CD4-positive, alpha-beta memory T cell (primary cell): ENCODE measurements around the gene DLGAP4. TPM values are rescaled to one million over a fixed set of nuclear protein-coding genes. Genes with fewer than 3 reads are reported as not detected.
A peak's percentile ranks its signal among the peaks of the same experiment; 100 is the strongest.

Experiments used
- CTCF ChIA-PET: fragments of 350-600 bp; sonication (Branson Sonifier 250); formaldehyde crosslinking; loops from one replicate; lab custom pipeline; 2021; ENCODE audit warnings: inconsistent platforms; ENCODE audit not compliant: partially characterized antibody; lab: Charles Lee
- POLR2A ChIA-PET: fragments of 350-600 bp; sonication (Branson Sonifier 250); formaldehyde crosslinking; loops from one replicate; lab custom pipeline; 2021; ENCODE audit not compliant: partially characterized antibody; lab: Charles Lee
- DNase-seq, 5 donors: peaks; one replicate each; pipeline versions ENCODE4 v3.0.0 to v3.0.0-alpha.2; 2020 to 2022; ENCODE audit warnings: mixed read lengths in 1 of 5
- H3K27ac ChIP-seq: one replicate; pipeline ENCODE4 v1.7.0; 2013; ENCODE audit warnings: low read depth, low read length
- H3K27me3 ChIP-seq: 2 replicates; pipeline ENCODE4 v1.7.0; 2013; ENCODE audit warnings: mild to moderate bottlenecking, low read length, moderate library complexity; ENCODE audit not compliant: insufficient read depth
- H3K36me3 ChIP-seq: 2 replicates; pipeline ENCODE4 v1.7.0; 2013; ENCODE audit warnings: mild to moderate bottlenecking, low read length, moderate library complexity; ENCODE audit not compliant: insufficient read depth
- H3K4me1 ChIP-seq: 2 replicates; pipeline ENCODE4 v1.7.0; 2013; ENCODE audit warnings: mild to moderate bottlenecking, low read length, moderate library complexity; ENCODE audit not compliant: insufficient read depth
- H3K4me3 ChIP-seq, 2 donors: one replicate each; pipeline ENCODE4 v1.7.0; 2013; ENCODE audit warnings: low read length in 2 of 2, mild to moderate bottlenecking in 1 of 2
- H3K9me3 ChIP-seq, 2 donors: one replicate each; pipeline ENCODE4 v1.7.0; 2013; ENCODE audit warnings: low read length in 2 of 2, control low read depth in 1 of 2; ENCODE audit not compliant: control insufficient read depth in 1 of 2
- H3K27ac Mint-ChIP-seq, 7 donors: one replicate each; pipeline ENCODE4 v1.8.0; 2020 to 2021; ENCODE audit warnings: mixed read lengths in 7 of 7, mild to moderate bottlenecking in 6 of 7, inconsistent platforms in 3 of 7, moderate library complexity in 3 of 7
- H3K27me3 Mint-ChIP-seq, 2 donors: one replicate each; pipeline ENCODE4 v1.8.0; 2020 to 2021; ENCODE audit warnings: mixed read lengths in 2 of 2
- H3K36me3 Mint-ChIP-seq, 2 donors: one replicate each; pipeline ENCODE4 v1.8.0; 2020 to 2021; ENCODE audit warnings: mixed read lengths in 2 of 2, inconsistent platforms in 1 of 2, mild to moderate bottlenecking in 1 of 2
- H3K4me1 Mint-ChIP-seq, 4 donors: one replicate each; pipeline ENCODE4 v1.8.0; 2020 to 2021; ENCODE audit warnings: mixed read lengths in 4 of 4, mild to moderate bottlenecking in 1 of 4
- H3K4me3 Mint-ChIP-seq, 8 donors: one replicate each; pipeline ENCODE4 v1.8.0; 2020 to 2021; ENCODE audit warnings: mixed read lengths in 8 of 8, mild to moderate bottlenecking in 7 of 8, moderate library complexity in 6 of 8, inconsistent platforms in 3 of 8
- H3K9me3 Mint-ChIP-seq, 8 donors: one replicate each; pipeline ENCODE4 v1.8.0; 2020 to 2021; ENCODE audit warnings: mixed read lengths in 8 of 8, mild to moderate bottlenecking in 5 of 8, inconsistent platforms in 3 of 8, moderate library complexity in 1 of 8
- intact Hi-C: fragments of 100-400 bp; cut with micrococcal nuclease; formaldehyde crosslinking; loops from one replicate; pipeline ENCODE4 v1.15.1; 2023
- polyA plus RNA-seq, 2 donors: library from polyadenylated mRNA; unstranded; fragments of 300-500 nt; fragmentation: Illumina TruSeq; gene quantifications; one replicate each; pipeline ENCODE4 v1.2.3, GENCODE V29; 2021
- total RNA-seq, 2 experiments: library from RNA; stranded (reverse); gene quantifications; one replicate each; pipeline ENCODE4 v1.2.3, GENCODE V29; 2021

DLGAP4 gene
- total and polyA plus RNA-seq, 4 experiments from 2014 or later: 13.3 to 50.2 (median 31.0) TPM

DNA sequence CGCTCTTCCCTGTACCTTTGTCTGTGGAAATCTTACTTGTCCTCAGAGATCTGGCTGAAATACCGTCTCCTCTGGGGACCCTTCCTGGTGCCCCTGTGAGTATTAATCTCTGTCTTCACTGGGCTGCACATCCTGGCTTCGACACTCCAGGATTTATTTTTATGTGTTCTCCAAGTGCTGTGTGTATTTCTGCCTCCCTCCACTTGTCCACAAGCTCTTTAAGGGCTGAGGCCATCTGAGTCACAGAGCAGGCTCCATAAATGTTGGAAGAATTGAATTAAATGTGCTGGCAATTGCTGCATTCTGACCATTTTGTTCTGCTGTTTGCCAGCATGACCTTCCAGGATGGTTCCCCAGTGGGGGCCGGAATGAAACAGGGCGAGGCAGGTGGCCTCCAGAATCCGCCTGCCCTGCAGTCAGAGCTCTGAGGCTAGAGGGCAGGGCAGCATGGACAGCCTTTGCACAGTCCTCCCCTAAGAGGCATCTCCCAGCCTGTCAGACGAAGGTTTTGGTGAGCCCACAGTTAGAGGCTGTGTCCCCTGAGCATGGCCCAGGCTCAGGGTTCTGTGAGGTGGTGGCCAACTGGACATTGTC is 105.8 kb downstream of the DLGAP4 start:
- ChIA-PET CTCF (no interaction called here), POLR2A (no interaction called here)
- no peaks in the 10 kb centered on the region for H3K4me1 ChIP-seq
- no peaks in the 10 kb centered on the region for H3K36me3 ChIP-seq
- H3K27ac Mint-ChIP-seq: no peak overlapping the region
- H3K27me3 Mint-ChIP-seq: peaks cover 5 to 7% of the 10 kb centered on the region in 2 donors
- no peaks in the 10 kb centered on the region for H3K9me3 ChIP-seq
- intact Hi-C loops: no loop called here
- no peaks in the 10 kb centered on the region for H3K36me3 Mint-ChIP-seq
- H3K27ac ChIP-seq: no peak overlapping the region
- DNase-seq: no peak
- no peak overlapping the region for H3K4me3 Mint-ChIP-seq
- no peaks in the 10 kb centered on the region for H3K4me1 Mint-ChIP-seq
- H3K27me3 ChIP-seq: no peaks in the 10 kb centered on the region
- H3K4me3 ChIP-seq: no peak overlapping the region
- no peaks in the 10 kb centered on the region for H3K9me3 Mint-ChIP-seq

DNA sequence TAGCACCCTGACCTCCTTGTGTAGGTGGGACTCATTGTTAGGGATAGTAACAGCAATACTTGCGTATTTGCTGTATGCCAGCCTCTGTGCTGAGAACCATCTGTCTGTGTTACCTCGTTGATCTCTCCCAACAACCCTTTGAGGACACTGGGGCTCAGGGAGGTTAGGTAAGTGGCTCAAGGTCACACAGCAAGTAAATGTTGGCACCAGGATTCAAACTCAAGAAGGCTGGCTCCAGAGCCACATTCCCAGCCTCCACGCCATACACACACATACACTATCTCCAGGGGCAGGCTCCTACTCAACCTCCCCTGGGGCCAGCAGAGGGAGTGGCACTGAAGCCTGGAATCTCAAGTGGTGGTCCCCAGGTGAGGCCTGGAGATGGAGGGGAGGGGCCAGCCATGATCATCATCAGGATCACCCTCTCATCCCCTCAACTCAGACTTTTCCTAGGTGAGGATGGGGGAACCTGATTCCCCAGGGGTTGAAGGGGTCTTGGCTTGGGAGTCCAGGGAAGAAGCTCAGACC is 109.4 kb downstream of the DLGAP4 start:
- no peaks in the 10 kb centered on the region for H3K36me3 ChIP-seq
- H3K27ac ChIP-seq: no peak overlapping the region
- H3K9me3 ChIP-seq: no peaks in the 10 kb centered on the region
- ChIA-PET CTCF (no interaction called here), POLR2A (no interaction called here)
- Mint-ChIP-seq H3K4me1 (peaks cover 0 to 3% (median 0%) of the 10 kb centered on the region in 4 donors), H3K27me3 (peaks cover 9 to 10% of the 10 kb centered on the region in 2 donors), H3K9me3 (no peaks in the 10 kb centered on the region), H3K27ac (no peak overlapping the region), H3K36me3 (no peaks in the 10 kb centered on the region), H3K4me3 (no peak overlapping the region)
- no peaks in the 10 kb centered on the region for H3K27me3 ChIP-seq
- no peak for DNase-seq
- intact Hi-C loops: no loop called here
- H3K4me3 ChIP-seq: no peak overlapping the region
- no peaks in the 10 kb centered on the region for H3K4me1 ChIP-seq

DNA sequence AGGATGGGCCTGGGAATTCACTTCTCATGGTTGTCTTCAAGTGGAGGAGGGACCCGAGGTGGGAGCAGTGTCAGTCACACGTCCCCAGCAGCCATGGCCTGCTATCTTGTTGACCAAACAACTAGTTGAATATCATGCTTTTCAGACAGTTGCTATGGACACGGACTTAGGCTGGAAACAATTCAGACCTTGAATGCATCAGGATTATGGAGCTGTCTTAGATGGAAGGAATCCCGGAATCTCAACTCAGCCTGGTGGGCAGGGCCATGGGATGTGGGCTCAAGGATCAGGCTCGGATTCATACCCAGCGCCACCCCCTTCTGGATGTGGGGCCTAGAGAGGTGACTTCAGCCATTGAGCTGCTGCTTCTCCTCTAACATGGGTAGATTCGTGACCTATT is 112.6 kb downstream of the DLGAP4 start:
- CTCF ChIA-PET: no interaction called here

DNA sequence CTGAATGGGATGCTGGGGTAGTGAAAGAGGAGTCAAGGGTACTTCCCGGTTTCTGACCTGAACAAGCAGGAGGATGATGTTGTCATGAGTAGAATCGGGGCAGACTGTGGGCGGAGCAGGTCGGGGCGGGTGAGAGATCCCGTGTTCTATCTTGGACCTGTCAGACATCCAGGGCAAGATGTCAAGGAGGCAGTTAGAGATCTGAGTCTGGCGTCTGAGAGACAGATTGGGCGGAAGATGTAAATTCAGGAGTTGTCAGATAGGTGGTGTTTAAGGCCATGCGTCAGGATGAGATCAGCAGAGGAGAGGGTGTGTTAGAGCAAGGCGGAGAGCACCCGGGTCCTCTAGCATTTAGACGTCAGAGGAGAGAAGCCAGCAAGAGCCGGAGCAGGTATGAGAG is 115.5 kb downstream of the DLGAP4 start:
- Mint-ChIP-seq H3K4me1 (peaks cover 0 to 3% (median 0%) of the 10 kb centered on the region in 4 donors), H3K9me3 (no peaks in the 10 kb centered on the region), H3K27ac (no peak overlapping the region), H3K36me3 (no peaks in the 10 kb centered on the region), H3K4me3 (peak overlapping the region in 1 of 8 donors; percentile 4), H3K27me3 (peaks cover 16% of the 10 kb centered on the region in 2 donors)
- intact Hi-C loops: no loop called here
- Histone ChIP-seq H3K4me3 (no peak overlapping the region), H3K9me3 (no peaks in the 10 kb centered on the region), H3K27ac (no peak overlapping the region), H3K27me3 (no peaks in the 10 kb centered on the region), H3K4me1 (no peaks in the 10 kb centered on the region), H3K36me3 (no peaks in the 10 kb centered on the region)
- ChIA-PET POLR2A (no interaction called here), CTCF (no interaction called here)
- no peak for DNase-seq

More for the DNA sequence above, 112.6 kb downstream of the DLGAP4 start:
- no peaks in the 10 kb centered on the region for H3K36me3 Mint-ChIP-seq
- Histone ChIP-seq H3K4me1 (no peaks in the 10 kb centered on the region), H3K27ac (no peak overlapping the region), H3K36me3 (no peaks in the 10 kb centered on the region), H3K4me3 (no peak overlapping the region), H3K27me3 (no peaks in the 10 kb centered on the region), H3K9me3 (no peaks in the 10 kb centered on the region)
- H3K9me3 Mint-ChIP-seq: no peaks in the 10 kb centered on the region
- no peak overlapping the region for H3K4me3 Mint-ChIP-seq
- POLR2A ChIA-PET: no interaction called here
- peaks cover 9 to 13% of the 10 kb centered on the region in 2 donors for H3K27me3 Mint-ChIP-seq
- no peak overlapping the region for H3K27ac Mint-ChIP-seq
- intact Hi-C loops: no loop called here
- no peak for DNase-seq
- H3K4me1 Mint-ChIP-seq: peaks cover 0 to 3% (median 0%) of the 10 kb centered on the region in 4 donors

DNA sequence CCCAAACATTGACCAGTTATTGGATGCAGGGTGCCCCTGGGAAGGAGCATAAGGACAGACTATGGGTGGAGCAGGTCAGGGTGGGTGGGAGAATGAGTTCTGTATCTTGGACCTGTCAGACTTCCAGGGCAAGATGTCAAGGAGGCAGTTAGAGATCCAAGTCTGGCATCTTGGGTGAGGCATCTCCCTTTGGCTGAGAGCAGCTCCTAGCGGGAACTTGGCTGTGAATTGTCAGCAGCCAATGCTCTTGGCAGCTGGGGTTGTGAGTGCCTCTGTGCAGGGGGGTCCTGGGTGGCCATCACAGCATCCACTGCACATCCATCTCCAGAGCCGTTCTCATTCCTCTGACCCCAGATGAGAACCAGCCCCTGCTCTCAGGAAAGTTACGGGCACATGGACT is 118.2 kb downstream of the DLGAP4 start:
- DNase-seq: no peak
- no peak overlapping the region for H3K4me3 ChIP-seq
- H3K9me3 ChIP-seq: no peaks in the 10 kb centered on the region
- H3K4me1 ChIP-seq: no peaks in the 10 kb centered on the region
- Mint-ChIP-seq H3K27me3 (peaks cover 14 to 15% of the 10 kb centered on the region in 2 donors), H3K4me3 (no peak overlapping the region), H3K27ac (no peak overlapping the region), H3K36me3 (no peaks in the 10 kb centered on the region), H3K9me3 (no peaks in the 10 kb centered on the region), H3K4me1 (peaks cover 0 to 3% (median 0%) of the 10 kb centered on the region in 4 donors)
- intact Hi-C loops: no loop called here
- POLR2A ChIA-PET: no interaction called here
- H3K36me3 ChIP-seq: no peaks in the 10 kb centered on the region
- no peak overlapping the region for H3K27ac ChIP-seq
- H3K27me3 ChIP-seq: no peaks in the 10 kb centered on the region
- CTCF ChIA-PET: no interaction called here

DNA sequence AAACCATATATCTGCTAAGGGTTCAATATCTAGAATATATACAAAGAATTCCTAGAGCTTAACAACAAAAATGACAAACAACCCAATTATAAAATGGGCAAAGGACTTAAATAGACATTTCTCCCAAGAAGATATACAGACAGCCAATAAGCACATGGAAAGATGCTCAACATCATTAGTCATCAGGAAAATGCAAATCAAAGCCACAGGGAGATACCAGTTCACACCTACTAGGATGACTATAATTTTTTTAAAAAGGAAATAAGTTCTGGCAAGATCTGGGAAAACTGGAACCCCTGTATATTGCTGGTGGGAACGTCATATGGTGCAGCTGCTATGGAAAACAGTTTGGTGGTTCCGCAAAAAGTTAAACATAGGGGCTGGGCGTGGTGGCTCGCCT is 119.0 kb downstream of the DLGAP4 start:
- Histone ChIP-seq H3K4me1 (no peaks in the 10 kb centered on the region), H3K27me3 (no peaks in the 10 kb centered on the region), H3K4me3 (no peak overlapping the region), H3K27ac (no peak overlapping the region), H3K36me3 (no peaks in the 10 kb centered on the region), H3K9me3 (no peaks in the 10 kb centered on the region)
- Mint-ChIP-seq H3K4me1 (peaks cover 0 to 1% (median 0%) of the 10 kb centered on the region in 4 donors), H3K27me3 (peaks cover 12 to 13% of the 10 kb centered on the region in 2 donors), H3K27ac (no peak overlapping the region), H3K36me3 (no peaks in the 10 kb centered on the region), H3K4me3 (no peak overlapping the region), H3K9me3 (no peaks in the 10 kb centered on the region)
- no peak for DNase-seq
- ChIA-PET POLR2A (no interaction called here), CTCF (no interaction called here)
- intact Hi-C loops: no loop called here

DNA sequence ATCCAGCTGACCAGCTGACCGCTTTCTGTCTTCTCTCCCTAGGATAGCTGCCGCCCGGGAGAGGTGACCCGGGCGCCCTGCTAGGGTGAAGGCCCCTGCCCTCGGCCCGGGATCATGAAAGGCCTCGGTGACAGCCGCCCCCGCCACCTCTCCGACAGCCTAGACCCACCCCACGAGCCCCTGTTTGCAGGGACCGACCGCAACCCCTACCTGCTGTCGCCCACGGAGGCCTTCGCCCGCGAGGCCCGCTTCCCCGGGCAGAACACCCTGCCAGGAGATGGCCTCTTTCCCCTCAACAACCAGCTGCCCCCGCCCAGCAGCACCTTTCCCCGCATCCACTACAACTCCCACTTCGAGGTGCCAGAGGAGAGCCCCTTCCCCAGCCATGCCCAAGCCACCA is 125.5 kb downstream of the DLGAP4 start:
- CTCF ChIA-PET: no interaction called here

More for the DNA sequence above, 125.5 kb downstream of the DLGAP4 start:
- Mint-ChIP-seq H3K27me3 (no peaks in the 10 kb centered on the region), H3K36me3 (no peaks in the 10 kb centered on the region), H3K4me3 (no peak overlapping the region), H3K9me3 (no peaks in the 10 kb centered on the region), H3K27ac (no peak overlapping the region), H3K4me1 (peaks cover 0 to 7% (median 4%) of the 10 kb centered on the region in 4 donors)
- no peaks in the 10 kb centered on the region for H3K9me3 ChIP-seq
- H3K4me3 ChIP-seq: no peak overlapping the region
- H3K36me3 ChIP-seq: no peaks in the 10 kb centered on the region
- DNase-seq: no peak
- H3K27me3 ChIP-seq: no peaks in the 10 kb centered on the region
- no peak overlapping the region for H3K27ac ChIP-seq
- intact Hi-C loops: no loop called here
- no peaks in the 10 kb centered on the region for H3K4me1 ChIP-seq
- POLR2A ChIA-PET: no interaction called here
